Superior temporal gyrus (tissue), 1 donor: ENCODE data around the gene VSIG10.

Experiments used
- DNase-seq: peaks from one replicate; pipeline ENCODE4 v3.0.0-alpha.2; 2016; ENCODE audit errors: extremely low spot score

The VSIG10 gene

DNA sequence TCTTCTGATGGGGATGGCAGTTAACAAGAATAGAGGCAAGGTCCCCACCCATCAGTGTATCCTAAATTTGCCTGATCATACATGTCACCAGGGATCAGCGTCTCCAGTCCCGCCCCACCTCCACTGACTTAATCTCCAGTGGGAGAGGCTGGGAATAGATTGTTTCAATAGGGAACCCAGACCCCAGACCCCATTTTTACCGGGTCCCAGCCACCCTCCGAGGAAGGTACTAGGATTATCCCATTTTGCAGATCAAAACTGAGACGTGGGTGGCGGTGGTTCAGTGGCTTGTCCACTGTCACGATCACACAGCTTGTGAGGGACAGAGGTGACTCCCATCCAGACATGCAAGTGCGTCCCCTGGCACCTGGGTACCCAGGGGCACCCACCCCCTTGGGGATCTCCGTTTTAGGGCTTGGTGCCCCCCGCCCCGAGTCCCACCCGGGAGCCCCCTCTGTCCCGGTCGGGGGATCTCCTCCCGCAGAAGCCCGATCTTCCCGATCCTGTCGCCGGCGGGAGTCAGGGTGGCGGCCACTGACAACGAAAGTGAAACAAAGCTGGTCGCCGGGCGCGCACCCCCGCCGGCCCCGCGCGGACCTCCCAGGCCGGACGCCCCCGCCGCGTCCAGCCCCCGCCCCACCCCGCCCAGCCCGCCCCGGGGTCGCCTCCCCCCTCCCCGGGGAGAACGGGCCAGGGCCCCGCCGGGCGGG lies 43.4 kb downstream of the VSIG10 start:
- DNase-seq = peak; percentile 47

GRCh38 chr12:118059341-118060191 lies 44.2 kb downstream of the VSIG10 start:
- DNase-seq = peak; percentile 48

- no peak for DNase-seq
These were observed 44.9 kb downstream of the VSIG10 start for GRCh38 chr12:118058881-118059280.

DNA sequence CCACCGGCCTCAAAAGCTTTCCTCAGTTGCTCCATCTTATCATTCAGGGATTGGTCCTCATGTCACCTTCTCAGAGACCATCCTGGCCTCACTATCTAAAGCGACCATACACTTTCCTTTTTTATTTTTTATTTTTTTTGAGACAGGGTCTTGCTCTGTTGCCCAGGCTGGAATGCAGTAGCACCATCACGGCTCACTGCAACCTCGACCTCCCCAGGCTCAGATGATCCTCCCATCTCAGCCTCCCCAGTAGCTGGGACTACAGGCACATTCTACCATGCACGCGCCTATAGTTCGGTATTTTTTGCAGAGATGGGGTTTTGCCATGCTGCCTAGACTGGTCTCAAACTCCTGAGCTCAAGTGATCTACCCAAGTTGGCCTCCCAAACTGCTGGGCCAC lies 45.6 kb downstream of the VSIG10 start:
- no peak for DNase-seq

DNA sequence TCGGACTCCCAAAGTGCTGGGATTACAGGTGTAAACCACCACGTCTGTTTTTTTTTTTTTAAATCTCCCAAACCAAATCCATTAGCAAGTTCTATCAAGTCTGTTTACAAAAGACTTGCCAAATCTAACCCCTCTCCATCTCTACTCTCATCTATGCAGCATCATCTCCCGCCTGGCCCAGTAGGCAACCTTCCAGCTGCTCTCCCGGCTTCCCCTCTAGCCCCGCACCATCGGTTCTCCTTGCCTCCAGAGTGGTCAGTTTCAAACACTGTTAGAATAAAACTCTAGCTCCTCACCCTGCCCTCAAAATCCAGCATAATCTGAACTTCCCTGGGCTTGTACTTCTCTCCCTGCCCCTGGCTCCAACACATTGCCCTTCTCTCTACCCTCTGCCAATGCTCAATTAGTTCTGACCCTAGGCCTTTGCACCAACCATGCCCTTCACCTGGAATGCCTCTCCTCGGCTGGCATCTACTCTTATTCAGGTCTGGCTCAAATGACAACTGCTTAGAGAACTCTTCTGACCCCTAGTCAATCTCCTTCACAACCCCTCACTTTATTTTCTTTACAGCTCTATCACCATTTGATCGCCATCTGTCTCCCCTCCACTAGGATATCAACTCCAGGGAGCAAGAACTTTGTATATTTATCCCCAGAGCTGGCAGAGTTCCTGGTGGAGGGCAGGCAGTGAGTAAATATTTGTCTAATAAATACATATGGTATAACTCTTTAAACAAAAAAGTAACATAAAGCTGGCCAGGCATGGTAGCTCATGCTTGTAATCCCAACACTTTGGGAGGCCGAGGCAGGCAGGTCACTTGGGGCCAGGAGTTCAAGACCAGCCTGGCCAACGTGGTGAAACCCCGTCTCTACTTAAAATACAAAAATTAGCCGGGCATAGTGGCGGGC lies 47.7 kb downstream of the VSIG10 start:
- no peak for DNase-seq

- peak; percentile 31 for DNase-seq
These were observed 48.7 kb downstream of the VSIG10 start for GRCh38 chr12:118055144-118055557.

DNA sequence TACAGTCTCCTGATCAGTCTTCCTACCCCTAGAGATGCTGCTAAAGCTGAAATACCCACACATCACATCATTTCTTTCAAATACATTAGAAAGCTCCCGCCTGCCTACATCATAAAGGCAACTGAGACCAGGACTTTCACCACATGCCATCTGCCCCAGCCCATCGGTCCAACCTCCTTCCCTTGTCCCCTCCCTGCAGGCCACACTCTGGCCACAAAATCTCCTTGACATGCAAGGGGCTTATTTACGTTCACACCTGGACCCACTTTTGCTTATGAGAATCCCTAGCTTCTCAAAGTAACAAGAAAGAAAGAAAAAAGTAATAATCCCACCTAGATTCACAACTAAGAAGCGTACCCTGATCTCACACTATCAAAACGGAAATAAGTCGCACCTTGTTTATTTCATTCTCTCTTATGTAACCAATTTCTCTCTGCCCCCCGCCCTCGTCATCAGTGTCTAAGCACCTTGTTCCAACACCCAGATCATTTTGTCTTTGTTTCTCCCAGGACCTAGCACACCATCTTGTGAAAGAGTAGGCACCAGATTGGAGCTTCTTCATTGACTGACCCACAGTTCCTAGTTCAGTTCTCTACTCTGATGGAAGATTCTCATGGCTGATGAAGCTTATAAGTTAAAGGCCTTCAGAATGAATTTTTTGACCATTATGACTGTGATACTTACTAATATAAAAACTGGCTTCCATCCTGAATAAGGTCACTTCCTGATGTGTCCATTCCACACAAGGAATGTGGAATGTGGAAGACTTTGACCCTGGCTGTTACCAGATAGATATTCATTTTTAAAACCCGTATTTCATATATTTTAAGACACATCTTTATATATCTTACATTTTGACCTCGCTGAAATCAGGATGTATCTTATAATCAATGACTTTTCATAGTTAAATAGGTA lies 50.5 kb downstream of the VSIG10 start:
- DNase-seq = no peak

DNA sequence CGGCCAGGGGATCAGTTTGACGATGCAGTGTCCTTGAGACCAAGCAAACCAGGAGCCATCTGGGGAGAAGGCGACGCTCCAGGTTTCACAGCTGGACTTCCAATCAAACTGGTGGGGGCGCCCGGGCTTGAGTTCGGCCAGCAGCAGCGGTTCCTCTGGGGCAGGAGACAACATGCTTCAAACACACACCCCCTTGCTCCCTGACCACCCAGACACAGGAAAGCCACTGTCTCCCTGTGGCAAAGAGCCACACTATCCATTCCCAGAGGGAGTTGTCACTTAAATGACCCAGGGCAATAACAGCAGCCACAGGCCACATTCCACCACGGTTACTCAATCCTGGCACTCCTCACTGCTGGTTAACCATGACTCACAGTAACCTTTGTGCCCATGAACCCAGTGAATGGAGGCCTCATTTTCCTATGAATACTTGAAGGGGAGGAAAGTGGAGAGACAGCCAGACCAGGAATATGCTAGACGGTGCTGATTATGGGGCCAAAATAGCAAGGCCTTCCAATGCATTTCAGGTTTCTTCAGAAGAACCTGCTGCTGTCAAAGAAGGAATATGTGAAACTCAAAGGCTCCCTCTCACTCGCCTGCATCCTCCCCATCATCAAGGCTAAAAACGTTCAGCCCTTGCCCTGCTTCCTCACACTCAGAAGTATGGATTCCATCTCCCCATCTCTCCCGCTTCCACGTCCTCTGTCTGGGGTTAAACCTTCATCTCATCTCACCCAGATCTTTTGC lies 51.3 kb downstream of the VSIG10 start:
- DNase-seq = peak; percentile 48

GRCh38 chr12:118050972-118051910 lies 52.6 kb downstream of the VSIG10 start:
- no peak for DNase-seq

GRCh38 chr12:118046430-118046829 lies 57.4 kb downstream of the VSIG10 start:
- no peak for DNase-seq

GRCh38 chr12:118044577-118044976 lies 59.2 kb downstream of the VSIG10 start:
- no peak for DNase-seq

- no peak for DNase-seq
These were observed 59.7 kb downstream of the VSIG10 start for GRCh38 chr12:118044075-118044474.

- no peak for DNase-seq
These were observed 61.7 kb downstream of the VSIG10 start for GRCh38 chr12:118042091-118042490.

GRCh38 chr12:118038137-118038536 lies 65.7 kb downstream of the VSIG10 start:
- DNase-seq = no peak

DNA sequence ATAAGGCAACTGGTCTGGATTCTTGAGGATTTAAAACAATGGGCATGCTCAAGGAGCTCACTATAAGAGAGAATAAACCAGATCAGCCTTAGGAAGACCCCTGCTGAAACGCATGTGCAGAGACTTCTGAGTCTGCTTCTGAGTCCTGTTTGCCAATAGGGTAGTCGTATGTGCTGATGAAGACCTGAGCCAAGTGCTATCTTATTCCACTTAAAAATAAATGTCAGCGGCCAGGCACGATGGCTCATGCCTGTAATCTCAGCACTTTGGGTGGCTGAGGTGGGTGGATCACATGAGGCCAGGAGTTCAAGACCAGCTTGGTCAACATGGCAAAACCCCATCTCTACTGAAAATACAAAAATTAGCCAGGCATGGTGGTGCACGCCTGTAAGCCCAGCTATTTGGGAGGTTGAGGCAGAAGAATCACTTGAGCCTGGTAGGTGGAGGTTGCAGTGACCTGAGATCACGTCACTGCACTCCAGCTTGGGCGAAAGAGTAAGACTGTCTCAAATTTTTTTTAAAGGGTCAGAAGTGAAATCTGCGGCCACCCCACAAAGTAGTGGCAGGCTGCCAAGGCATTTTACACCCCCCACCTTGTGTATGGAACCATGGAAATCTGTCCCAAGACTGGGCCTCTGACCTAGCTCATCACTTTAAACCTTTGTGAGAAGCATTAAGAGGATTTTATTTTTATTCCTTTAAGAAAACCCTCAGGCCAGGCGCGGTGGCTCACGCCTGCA lies 67.0 kb downstream of the VSIG10 start:
- DNase-seq = no peak

- no peak for DNase-seq
These were observed 68.4 kb downstream of the VSIG10 start for GRCh38 chr12:118035190-118036041.

DNA sequence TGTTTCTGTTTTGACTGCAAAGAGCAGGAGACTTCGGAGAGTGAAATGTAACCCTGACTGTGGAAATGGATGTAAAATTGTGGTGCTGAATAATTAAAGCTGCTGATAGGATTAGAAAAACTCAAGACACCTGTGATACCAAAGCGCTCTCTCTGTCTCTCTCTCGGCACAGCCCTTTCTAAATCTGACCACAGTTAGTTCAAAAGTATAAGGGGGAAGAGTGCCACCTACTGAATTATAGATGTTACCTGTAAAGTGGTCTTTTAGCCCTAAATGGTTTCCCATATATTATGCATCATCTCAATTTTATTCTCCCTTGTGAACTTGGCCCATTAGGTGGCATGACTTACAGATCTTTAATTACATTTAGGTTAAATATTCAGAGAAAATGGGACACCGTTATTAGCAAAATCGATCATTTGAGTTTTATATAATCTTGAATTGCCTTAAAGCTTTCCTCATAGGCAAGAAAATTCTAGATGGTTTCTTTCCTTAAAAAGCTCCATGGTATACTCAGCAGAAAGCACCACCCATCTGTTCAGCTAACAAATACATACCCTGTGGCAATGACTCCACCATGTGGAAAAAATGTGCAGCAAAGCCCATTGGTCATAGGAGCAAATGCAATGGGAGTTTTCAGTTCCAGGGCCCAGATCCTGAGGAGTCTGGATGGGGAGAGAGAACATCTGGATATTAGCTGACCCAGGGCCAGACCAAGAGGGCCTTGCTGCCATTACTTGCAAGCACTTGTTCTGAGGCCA lies 69.2 kb downstream of the VSIG10 start:
- DNase-seq = peak; percentile 75
